Hepatocyte (in vitro differentiated cells): ENCODE results near the gene GID8. TPM values are rescaled to one million over a fixed set of nuclear protein-coding genes. Genes with fewer than 3 reads are reported as not detected.

Experiments
- DNase-seq: peaks from one replicate; pipeline ENCODE4 v3.0.0-alpha.2; 2016; ENCODE audit warnings: low spot score
- H2AFZ ChIP-seq: fragments of 200-600 bp; sonication (generic); 2 replicates; pipeline ENCODE4 v1.6.0; 2016; ENCODE audit warnings: antibody characterized with exemption, mild to moderate bottlenecking
- H3K27ac ChIP-seq: fragments of 200-600 bp; sonication (generic); 2 replicates; pipeline ENCODE4 v1.5.1; 2016; ENCODE audit warnings: mild to moderate bottlenecking
- H3K27me3 ChIP-seq: fragments of 200-600 bp; sonication (generic); 2 replicates; pipeline ENCODE4 v1.6.1; 2016
- H3K36me3 ChIP-seq: fragments of 200-600 bp; sonication (generic); replicated peaks from 2 replicates; pipeline ENCODE4 v1.5.1; 2016; ENCODE audit warnings: low read depth; ENCODE audit not compliant: insufficient read depth
- H3K4me1 ChIP-seq: fragments of 200-600 bp; sonication (generic); 2 replicates; pipeline ENCODE4 v1.5.1; 2016; ENCODE audit warnings: mild to moderate bottlenecking, moderate library complexity; ENCODE audit not compliant: insufficient read depth
- H3K4me2 ChIP-seq: fragments of 200-600 bp; sonication (generic); 2 replicates; pipeline ENCODE4 v1.6.0; 2016
- H3K4me3 ChIP-seq: fragments of 200-600 bp; sonication (generic); 2 replicates; pipeline ENCODE4 v1.5.1; 2016; ENCODE audit warnings: mild to moderate bottlenecking
- H3K79me2 ChIP-seq: fragments of 200-600 bp; sonication (generic); 2 replicates; pipeline ENCODE4 v1.6.0; 2017; ENCODE audit warnings: mild to moderate bottlenecking
- H3K9me2 ChIP-seq: fragments of 200-600 bp; sonication (generic); replicated peaks from 2 replicates; pipeline ENCODE4 v1.6.0; 2017; ENCODE audit warnings: mild to moderate bottlenecking; ENCODE audit not compliant: insufficient read depth
- H3K9me3 ChIP-seq: fragments of 200-600 bp; sonication (generic); 2 replicates; pipeline ENCODE4 v1.5.1; 2016; ENCODE audit warnings: low read depth, mild to moderate bottlenecking
- H4K20me1 ChIP-seq: fragments of 200-600 bp; sonication (generic); 2 replicates; pipeline ENCODE4 v1.6.0; 2016; ENCODE audit warnings: mild to moderate bottlenecking; ENCODE audit not compliant: insufficient read depth, poor library complexity, severe bottlenecking
- EZH2 ChIP-seq: fragments of 200-600 bp; sonication (generic); IDR thresholded peaks from 2 replicates; pipeline ENCODE4 v1.6.1; 2016; ENCODE audit warnings: antibody characterized with exemption, mild to moderate bottlenecking, borderline replicate concordance
- EZH2phosphoT487 ChIP-seq: fragments of 200-600 bp; sonication (generic); IDR thresholded peaks from one replicate; pipeline ENCODE4 v1.6.1; 2018; ENCODE audit warnings: antibody characterized with exemption, mild to moderate bottlenecking, low read depth, moderate library complexity; ENCODE audit not compliant: unreplicated experiment, severe bottlenecking
- WGBS: methylation state at CpG from one replicate; pipeline ENCODE4 v1.1.6; 2016; ENCODE audit warnings: low lambda C conversion rate; ENCODE audit errors: missing lambda C conversion rate; 5-methylcytosine and 5-hydroxymethylcytosine counted together
- polyA plus RNA-seq: library from polyadenylated mRNA; unstranded; fragments of >200 nt; fragmentation: Nextera tagmentation; extraction: Ambion mirVana; gene quantifications from 2 replicates; pipeline ENCODE4 v1.2.1, GENCODE V29; 2016
- total RNA-seq: library from RNA; depleted of rRNA; stranded (reverse); fragments of >200 nt; gene quantifications from 2 replicates; pipeline ENCODE4 v1.2.3, GENCODE V29; 2014
- TF ChIP-seq, protein P1 (sequence below): fragments of 200-600 bp; sonication (generic); IDR thresholded peaks from 2 replicates; pipeline ENCODE4 v1.5.1; 2016; ENCODE audit warnings: antibody characterized with exemption, mild to moderate bottlenecking; ENCODE audit not compliant: poor library complexity

GID8 gene
- total and polyA plus RNA-seq, 2 experiments from 2014 or later, result 16.5 to 35.4 TPM

GRCh38 chr20:62969939-62970306 lies 32.0 kb downstream of the GID8 start:
- no peaks in the 10 kb centered on the region for H3K9me2 ChIP-seq
- no peaks in the 10 kb centered on the region for H3K36me3 ChIP-seq
- DNase-seq, result no peak
- H3K4me2 ChIP-seq, result no peak overlapping the region
- 86% methylated on average over 8 of the region's 8 CpGs for WGBS
- no peaks in the 10 kb centered on the region for H4K20me1 ChIP-seq
- no peak overlapping the region for H3K27ac ChIP-seq
- peaks cover 10% of the 10 kb centered on the region for H3K4me1 ChIP-seq
- TF ChIP-seq EZH2 (no peak), EZH2phosphoT487 (no peak)
- TF ChIP-seq, protein P1, sequence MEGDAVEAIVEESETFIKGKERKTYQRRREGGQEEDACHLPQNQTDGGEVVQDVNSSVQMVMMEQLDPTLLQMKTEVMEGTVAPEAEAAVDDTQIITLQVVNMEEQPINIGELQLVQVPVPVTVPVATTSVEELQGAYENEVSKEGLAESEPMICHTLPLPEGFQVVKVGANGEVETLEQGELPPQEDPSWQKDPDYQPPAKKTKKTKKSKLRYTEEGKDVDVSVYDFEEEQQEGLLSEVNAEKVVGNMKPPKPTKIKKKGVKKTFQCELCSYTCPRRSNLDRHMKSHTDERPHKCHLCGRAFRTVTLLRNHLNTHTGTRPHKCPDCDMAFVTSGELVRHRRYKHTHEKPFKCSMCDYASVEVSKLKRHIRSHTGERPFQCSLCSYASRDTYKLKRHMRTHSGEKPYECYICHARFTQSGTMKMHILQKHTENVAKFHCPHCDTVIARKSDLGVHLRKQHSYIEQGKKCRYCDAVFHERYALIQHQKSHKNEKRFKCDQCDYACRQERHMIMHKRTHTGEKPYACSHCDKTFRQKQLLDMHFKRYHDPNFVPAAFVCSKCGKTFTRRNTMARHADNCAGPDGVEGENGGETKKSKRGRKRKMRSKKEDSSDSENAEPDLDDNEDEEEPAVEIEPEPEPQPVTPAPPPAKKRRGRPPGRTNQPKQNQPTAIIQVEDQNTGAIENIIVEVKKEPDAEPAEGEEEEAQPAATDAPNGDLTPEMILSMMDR, result no peak
- H3K9me3 ChIP-seq, result no peaks in the 10 kb centered on the region
- H3K79me2 ChIP-seq, result no peaks in the 10 kb centered on the region
- H2AFZ ChIP-seq, result no peak overlapping the region
- peaks cover 21% of the 10 kb centered on the region for H3K27me3 ChIP-seq
- no peak overlapping the region for H3K4me3 ChIP-seq

- H3K4me2 ChIP-seq, result no peak overlapping the region
These were observed 32.6 kb downstream of the GID8 start for GRCh38 chr20:62970307-62971210.

GRCh38 chr20:62971211-62971949 lies 33.4 kb downstream of the GID8 start:
- WGBS, result 86% methylated on average over 10 of the region's 10 CpGs
- Histone ChIP-seq H4K20me1 (no peaks in the 10 kb centered on the region), H3K4me3 (no peak overlapping the region), H3K27me3 (peaks cover 35% of the 10 kb centered on the region), H3K4me2 (no peak overlapping the region), H2AFZ (no peak overlapping the region), H3K27ac (no peak overlapping the region), H3K9me2 (no peaks in the 10 kb centered on the region), H3K36me3 (no peaks in the 10 kb centered on the region), H3K79me2 (no peaks in the 10 kb centered on the region), H3K9me3 (no peaks in the 10 kb centered on the region), H3K4me1 (peaks cover 10% of the 10 kb centered on the region)
- TF ChIP-seq EZH2phosphoT487 (no peak), EZH2 (no peak)
- TF ChIP-seq, protein P1, result no peak
- no peak for DNase-seq

More at GRCh38 chr20:62970307-62971210, 32.6 kb downstream of the GID8 start:
- H3K9me3 ChIP-seq, result no peaks in the 10 kb centered on the region
- H3K79me2 ChIP-seq, result no peaks in the 10 kb centered on the region
- DNase-seq, result no peak
- WGBS, result 64% methylated on average over 30 of the region's 33 CpGs
- no peaks in the 10 kb centered on the region for H3K36me3 ChIP-seq
- no peak overlapping the region for H3K27ac ChIP-seq
- no peak overlapping the region for H2AFZ ChIP-seq
- TF ChIP-seq, protein P1, result no peak
- TF ChIP-seq EZH2 (no peak), EZH2phosphoT487 (no peak)
- peaks cover 28% of the 10 kb centered on the region for H3K27me3 ChIP-seq
- H3K4me1 ChIP-seq, result peaks cover 10% of the 10 kb centered on the region
- H4K20me1 ChIP-seq, result no peaks in the 10 kb centered on the region
- H3K9me2 ChIP-seq, result no peaks in the 10 kb centered on the region
- no peak overlapping the region for H3K4me3 ChIP-seq
